NCI-H2227 (cell line): Measurements from ENCODE around the gene TRAPPC8.
"Not testable (repeated sequence)": the region's sequence is repeated elsewhere in the genome, so short reads cannot be mapped to it uniquely, and the experiment has no call there.

Experiments used
- DNase-seq: peaks from one replicate; lab custom pipeline; 2025; ENCODE audit not compliant: unreplicated experiment; lab: John Stamatoyannopoulos, UW

Gene TRAPPC8

DNA sequence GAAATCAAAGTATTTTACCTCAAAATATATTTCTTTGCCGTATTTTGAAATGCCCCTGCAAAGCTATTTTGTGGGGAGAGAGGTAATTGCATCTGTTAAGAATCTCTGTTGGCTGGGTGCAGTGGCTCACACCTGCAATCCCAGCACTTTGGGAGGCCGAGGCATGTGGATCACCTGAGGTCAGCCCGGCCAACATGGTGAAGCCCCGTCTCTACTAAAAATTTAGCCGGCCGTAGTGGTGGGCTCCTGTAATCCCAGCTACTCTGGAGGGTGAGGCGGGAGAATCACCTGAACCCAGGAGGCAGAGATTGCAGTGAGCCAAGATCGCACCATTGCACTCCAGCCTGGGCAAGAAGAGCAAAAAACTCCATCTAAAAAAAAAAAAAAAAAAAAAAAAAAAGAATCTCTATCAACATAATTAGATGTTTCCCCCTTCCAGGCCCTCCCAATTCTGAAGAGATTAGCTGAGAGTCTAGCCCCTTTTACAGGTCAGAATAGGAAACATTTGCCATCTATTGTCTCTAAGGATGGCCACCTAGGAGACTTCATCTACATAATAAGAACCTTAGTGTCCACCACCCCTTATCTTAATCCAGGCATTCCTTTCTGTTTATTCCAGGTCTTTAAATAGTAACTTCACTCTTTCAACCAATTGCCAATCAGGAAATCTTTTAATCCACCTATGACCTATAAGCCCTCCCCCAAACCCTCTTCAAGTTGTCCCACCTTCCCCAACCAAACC is 3.5 kb upstream of the TRAPPC8 start:
- no peak for DNase-seq

- DNase-seq: no peak
These were observed 1.2 kb upstream of the TRAPPC8 start for GRCh38 chr18:31943878-31944816.

DNA sequence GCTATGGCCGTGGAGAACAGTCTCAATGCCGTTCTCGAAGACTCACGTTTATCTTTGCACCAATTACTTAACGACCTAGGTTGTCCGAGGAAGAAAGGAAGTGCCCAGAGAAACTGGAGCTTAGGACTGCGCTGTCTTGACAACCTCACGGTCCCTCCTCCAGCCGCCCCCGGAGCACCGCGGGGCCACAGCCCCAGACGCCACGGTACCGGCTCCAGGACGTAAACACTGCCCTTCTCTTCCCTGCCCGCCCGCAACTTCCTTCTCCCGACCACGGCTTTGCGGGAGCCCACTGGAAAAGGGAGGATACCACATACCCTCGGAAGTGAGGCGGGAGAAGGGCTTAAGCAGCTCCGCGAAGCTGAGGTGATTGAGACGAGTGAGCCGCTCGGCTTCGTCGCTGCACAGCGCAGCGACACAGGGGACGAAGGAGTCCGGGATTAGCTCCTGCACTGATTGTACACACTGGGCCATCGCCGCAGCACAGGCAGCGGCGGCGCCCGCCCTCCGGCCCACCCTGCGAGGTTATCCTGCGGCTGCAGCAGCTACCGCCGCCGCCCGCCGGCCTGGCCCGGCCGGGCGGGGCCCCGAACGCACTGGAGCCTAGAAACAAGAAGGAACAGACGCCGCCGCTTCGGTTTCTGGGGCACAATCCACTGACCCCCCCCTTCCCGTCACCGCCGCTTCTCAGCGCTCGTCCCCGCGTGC is 483 bp downstream of the TRAPPC8 start:
- DNase-seq: peak; percentile 80

GRCh38 chr18:31941010-31941809 is 1.7 kb downstream of the TRAPPC8 start:
- no peak for DNase-seq

DNA sequence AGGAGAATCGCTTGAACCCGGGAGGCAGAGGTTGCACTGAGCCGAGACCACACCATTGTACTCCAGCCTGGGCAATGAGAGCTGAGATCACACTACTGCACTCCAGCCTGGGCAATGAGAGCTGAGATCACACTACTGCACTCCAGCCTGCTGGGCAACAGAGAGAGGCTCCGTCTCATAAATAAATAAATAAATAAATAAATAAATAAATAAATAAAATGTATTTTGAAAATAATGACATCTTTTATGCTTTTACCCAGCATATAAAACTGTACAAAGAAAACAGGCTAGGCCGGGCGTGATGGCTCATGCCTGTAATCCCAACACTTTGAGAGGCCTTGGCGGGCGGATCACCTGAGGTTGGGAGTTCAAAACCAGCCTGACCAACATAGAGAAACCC is 8.2 kb downstream of the TRAPPC8 start:
- not testable (repeated sequence) for DNase-seq

GRCh38 chr18:31931886-31932240 is 11.1 kb downstream of the TRAPPC8 start:
- DNase-seq: no peak

- DNase-seq: no peak
These were observed 11.6 kb downstream of the TRAPPC8 start for GRCh38 chr18:31931163-31931885.

DNA sequence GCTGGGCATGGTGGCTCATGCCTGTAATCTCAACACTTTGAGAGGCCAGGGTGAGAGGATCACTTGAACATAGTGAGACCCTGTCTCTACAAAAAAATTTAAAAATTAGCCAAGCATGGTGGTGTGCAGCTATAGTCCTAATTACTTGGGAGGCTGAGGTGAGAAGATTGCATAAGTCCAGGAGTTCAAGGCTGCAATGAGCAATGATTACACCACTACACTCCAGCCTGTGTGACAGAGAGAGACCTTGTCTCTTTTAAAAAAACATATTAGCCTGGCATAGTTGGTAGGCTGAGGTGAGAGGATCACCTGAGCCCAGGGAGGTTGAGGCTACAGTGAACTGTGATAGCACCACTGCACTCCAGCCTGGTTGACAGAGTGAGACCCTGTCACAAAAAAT is 13.7 kb downstream of the TRAPPC8 start:
- DNase-seq: no peak

GRCh38 chr18:31926988-31927387 is 15.9 kb downstream of the TRAPPC8 start:
- not testable (repeated sequence) for DNase-seq

DNA sequence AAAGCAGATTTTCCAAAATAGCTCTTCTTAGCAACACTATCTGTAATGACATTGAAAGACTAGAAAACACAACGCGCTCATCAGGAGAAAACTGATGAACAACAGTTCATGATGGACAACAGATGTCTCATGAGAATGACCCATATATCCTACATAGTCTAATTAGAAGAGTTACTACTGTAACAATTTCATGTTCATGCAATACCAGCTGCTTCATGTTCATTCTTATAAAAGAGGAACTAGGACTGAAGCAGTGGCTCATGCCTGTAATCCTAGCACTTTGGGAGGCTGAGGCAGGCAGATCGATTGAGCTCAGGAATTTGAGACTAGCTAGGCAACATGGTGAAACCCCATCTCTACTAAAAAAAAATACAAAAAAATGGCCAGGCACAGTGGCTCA is 22.7 kb downstream of the TRAPPC8 start:
- DNase-seq: no peak

DNA sequence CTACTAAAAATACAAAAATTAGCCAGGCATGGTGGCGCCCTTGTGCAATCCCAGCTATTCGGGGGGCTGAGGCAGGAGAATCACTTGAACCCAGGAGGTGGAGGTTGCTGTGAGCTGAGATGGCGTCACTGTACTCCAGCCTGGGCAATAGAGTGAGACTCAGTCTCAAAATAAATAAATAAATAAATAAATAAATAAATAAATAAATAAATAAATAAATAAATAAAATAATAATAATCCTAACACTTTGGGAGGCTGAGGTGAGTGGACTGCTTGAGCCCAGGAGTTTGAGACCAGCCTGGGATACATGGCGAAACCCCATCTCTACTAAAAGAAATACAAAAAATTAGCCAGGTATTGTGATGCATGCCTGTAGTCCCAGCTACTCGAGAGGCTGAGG is 23.6 kb downstream of the TRAPPC8 start:
- not testable (repeated sequence) for DNase-seq

GRCh38 chr18:31918733-31919132 is 24.2 kb downstream of the TRAPPC8 start:
- no peak for DNase-seq

GRCh38 chr18:31901063-31901462 is 41.9 kb downstream of the TRAPPC8 start:
- no peak for DNase-seq

DNA sequence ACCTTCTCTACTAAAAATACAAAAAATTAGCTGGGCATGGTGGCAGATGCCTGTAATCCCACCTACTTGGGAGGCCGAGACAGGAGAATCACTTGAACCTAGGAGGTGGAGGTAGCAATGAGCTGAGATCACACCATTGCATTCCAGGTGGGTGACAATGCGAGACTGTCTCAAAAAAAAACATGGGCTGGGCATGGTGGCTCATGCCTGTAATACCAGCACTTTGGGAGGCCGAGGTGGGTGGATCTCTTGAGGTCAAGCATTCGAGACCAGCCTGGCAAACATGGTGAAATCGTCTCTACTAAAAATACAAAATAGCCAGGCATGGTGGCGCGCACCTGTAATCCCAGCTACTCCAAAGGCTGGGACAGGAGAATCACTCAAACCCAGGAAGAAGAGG is 43.2 kb downstream of the TRAPPC8 start:
- not testable (repeated sequence) for DNase-seq

DNA sequence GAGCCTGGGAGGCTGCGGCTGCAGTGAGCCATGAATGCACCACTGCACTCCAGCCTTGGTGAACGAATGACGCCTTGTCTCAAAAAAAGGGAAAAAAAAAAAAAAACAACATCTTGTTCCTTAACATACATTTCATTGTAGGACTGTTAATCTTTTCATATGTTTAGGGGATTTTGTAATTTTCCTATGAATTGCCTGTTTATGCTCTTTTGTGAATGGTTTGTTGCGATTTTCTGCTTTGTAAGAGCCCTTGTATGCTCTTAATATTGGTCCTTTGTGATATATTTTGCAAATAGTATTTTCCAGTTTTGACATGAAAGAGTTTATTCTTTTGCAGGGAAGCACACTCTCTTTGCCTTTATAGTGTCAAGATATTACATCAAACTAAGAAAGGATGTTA is 50.0 kb downstream of the TRAPPC8 start:
- DNase-seq: no peak

DNA sequence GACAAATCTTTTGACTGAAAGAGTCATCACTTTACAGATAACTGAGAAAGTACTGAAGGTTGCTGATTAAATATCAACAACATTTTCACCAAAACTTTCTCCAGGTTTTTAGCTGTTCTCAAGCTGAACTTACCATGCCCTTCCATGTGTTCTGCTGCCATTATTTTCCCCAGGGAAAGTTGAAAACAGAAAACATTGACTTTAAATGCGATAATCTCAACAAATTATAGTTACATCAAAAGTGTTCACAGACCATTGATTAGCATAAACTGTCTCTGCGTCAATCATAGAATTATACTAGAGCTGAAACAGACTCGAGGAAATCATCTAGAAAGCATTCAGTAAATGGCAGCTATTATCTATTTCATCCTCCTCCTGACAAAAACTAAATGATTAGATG is 51.4 kb downstream of the TRAPPC8 start:
- no peak for DNase-seq

DNA sequence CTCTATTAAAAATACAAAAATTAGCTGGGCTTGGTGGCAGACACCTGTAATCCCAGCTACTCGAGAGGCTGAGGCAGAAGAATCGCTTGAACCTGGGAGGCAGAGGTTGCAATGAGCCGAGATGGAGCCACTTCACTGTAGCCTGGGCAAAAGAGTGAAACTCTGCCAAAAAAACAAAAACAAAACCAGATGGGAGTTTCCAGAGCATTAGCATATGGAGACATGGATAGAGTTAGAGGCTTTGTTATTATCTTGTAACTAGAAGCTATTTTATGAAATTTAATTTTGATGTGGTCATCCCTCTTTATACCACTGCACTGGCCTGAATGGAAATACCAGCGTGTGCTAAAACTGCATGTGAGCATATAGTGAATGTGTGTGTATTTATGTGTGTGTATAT is 58.9 kb downstream of the TRAPPC8 start:
- DNase-seq: no peak

DNA sequence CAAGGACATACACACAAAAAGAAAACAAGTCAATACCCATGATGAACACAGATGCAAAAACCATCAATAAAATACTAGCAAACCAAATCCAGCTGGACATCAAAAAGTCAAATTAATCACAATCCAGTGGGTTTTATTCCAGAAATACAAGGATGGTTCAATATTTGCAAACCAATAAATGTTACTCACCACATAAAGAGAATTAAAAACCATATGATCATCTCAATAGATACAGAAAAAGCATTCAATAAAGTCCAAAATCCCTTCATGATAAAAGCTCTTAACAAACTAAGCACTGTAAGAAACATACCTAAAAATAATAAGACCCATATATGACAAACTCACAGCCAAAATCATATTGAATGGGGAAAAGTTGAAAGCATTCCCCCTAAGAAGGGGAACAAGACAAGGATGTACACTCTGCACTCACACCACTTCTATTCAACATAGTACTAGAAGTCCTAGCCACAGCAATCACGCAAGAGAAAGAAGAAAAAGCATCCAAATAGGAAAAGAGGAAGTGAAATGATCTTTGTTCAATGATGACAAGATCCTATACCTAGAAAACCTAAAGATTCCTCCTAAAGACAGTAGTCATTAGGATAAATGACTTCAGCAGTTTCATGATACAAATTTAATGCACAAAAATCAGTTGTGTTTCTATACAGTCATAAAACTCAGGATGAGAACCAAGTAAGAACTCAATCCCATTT is 62.6 kb downstream of the TRAPPC8 start:
- DNase-seq: no peak

GRCh38 chr18:31878358-31878757 is 64.6 kb downstream of the TRAPPC8 start:
- DNase-seq: no peak

- no peak for DNase-seq
These were observed 65.0 kb downstream of the TRAPPC8 start for GRCh38 chr18:31877900-31878299.
